ENCODE results near the gene ARVCF. TPM values are rescaled to one million over a fixed set of nuclear protein-coding genes. Genes with fewer than 3 reads are reported as not detected.

ARVCF gene
- total and polyA plus RNA-seq, 2 of the 8 experiments (the other 6 are each of a cell fraction or from before 2014, with no cell fraction given) = 31.0 to 43.2 TPM

DNA sequence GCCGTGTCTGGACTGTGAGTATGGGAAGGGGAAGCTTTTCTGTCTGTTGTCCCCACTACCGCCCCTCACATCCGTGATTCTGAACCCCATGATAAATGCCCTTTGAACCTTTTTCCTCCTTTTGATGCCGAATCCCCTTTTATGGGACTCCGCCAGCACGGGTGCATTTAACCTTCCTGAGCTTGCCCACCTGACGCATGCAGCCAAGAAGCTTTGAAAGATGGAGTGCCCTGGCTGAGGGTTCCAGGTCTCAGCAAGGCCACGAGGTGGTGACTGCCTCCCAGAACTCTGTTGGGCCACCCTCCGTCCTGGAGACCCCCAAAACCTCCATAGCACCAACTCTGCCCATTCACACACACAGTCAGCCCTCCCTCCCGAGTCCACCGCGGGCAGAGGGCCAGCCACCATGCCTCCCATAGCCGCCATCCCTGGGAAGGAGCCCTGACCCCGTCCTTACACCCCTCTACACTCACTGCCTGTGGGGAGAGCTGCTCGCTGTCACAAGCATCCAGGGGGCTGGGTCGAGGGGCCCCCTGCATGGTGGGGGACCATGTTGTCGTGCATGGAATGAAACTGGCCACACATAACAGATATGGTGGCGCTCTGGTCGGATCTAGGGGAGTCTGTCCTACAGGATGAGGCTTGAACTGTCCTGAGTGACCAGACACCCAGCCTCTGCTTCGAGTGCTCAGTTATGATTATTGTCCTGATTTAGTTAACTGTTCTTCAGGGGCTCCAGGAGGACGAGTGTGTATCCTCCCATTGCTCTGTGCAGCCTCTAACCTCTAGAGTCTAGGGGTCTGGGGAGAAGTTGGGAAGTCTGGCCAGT is 75.9 kb downstream of the ARVCF start:
- H2BK15ac ChIP-seq (ENCODE audit: low read length) = peak overlapping the region; percentile 61; the same call in 1 of the 2 replicates
- 91% methylated on average over 21 of the region's 21 CpGs; no CpG with 5 or more reads in 1 of the 2 experiments for WGBS, 2 experiments (ENCODE audit: extremely low coverage in 1 of 2, insufficient coverage in 1 of 2, insufficient read length in 1 of 2, insufficient replicate concordance in 2 of 2, low coverage in 1 of 2, low lambda C conversion rate in 2 of 2, missing lambda C conversion rate in 1 of 2)
- H3K4ac ChIP-seq (replicated peaks; ENCODE audit: insufficient read length, low read depth, low read length) = no peak overlapping the region
- H4K20me1 ChIP-seq (replicated peaks in 1 of 2; ENCODE audit: control insufficient read depth in 1 of 2, insufficient read depth in 2 of 2, low read length in 2 of 2) = no peaks in the 10 kb centered on the region
- H4K5ac ChIP-seq (ENCODE audit: insufficient read length, low read depth, low read length) = no peak overlapping the region
- no peak for DNase-seq (ENCODE audit: low read depth in 1 of 2, low spot score in 2 of 2)
- H4K8ac ChIP-seq (ENCODE audit: extremely low read depth, insufficient read depth, low read length) = no peak overlapping the region
- H3K4me1 ChIP-seq (replicated peaks in 1 of 4; ENCODE audit: control insufficient read depth in 3 of 4, insufficient read depth in 4 of 4, low read length in 3 of 4) = peaks cover 4 to 9% (median 5%) of the 10 kb centered on the region in 4 experiments; a peak in 6 of 7 replicates
- no peak overlapping the region for H2BK12ac ChIP-seq (ENCODE audit: low read depth, low read length)
- H3K27me3 ChIP-seq (replicated peaks in 1 of 4; ENCODE audit: control insufficient read depth in 3 of 4, extremely low read depth in 1 of 4, insufficient read depth in 3 of 4, low read length in 3 of 4) = peaks cover 0 to 3% (median 0%) of the 10 kb centered on the region in 4 experiments; a peak in 1 of 7 replicates
- H3K4me3 ChIP-seq (ENCODE audit: extremely low read depth in 1 of 4, insufficient read depth in 2 of 4, low read depth in 3 of 4, low read length in 4 of 4) = peak overlapping the region in 3 of 4 experiments; percentile 26 to 64 (median 34); a peak in 3 of 8 replicates
- no peaks in the 10 kb centered on the region for H3K9me3 ChIP-seq (ENCODE audit: insufficient read depth in 2 of 2, low read depth in 1 of 2, low read length in 1 of 2)
- no peak for TF ChIP-seq CEBPB (IDR thresholded peaks at IDR 0.05; ENCODE audit: low read depth, low read length)
- TF ChIP-seq EP300 (IDR thresholded peaks at IDR 0.05; ENCODE audit: borderline replicate concordance in 1 of 2, low read depth in 2 of 2, low read length in 2 of 2) = no peak
- TF ChIP-seq YY1 (IDR thresholded peaks at IDR 0.05; ENCODE audit: low read depth, low read length) = no peak
- TF ChIP-seq FOSL1 (IDR thresholded peaks at IDR 0.05; ENCODE audit: insufficient read depth, low read depth, low read length) = no peak
- no peak for TF ChIP-seq RXRA (IDR thresholded peaks at IDR 0.05; ENCODE audit: insufficient read depth, low read depth, low read length)
- TF ChIP-seq RBBP5 (IDR thresholded peaks at IDR 0.05; ENCODE audit: borderline replicate concordance, low read depth, low read length) = no peak
- no peak for TF ChIP-seq POLR2A (IDR thresholded peaks at IDR 0.05; ENCODE audit: control extremely low read depth in 1 of 2, low read depth in 2 of 2, low read length in 2 of 2)
- no peak for TF ChIP-seq SIX5 (IDR thresholded peaks at IDR 0.05; ENCODE audit: low read depth, low read length)
- TF ChIP-seq SUZ12 (IDR thresholded peaks at IDR 0.05; ENCODE audit: low read length) = no peak
- TF ChIP-seq SP4 (IDR thresholded peaks at IDR 0.05; ENCODE audit: low read length) = no peak
- no peak overlapping the region for H3K14ac ChIP-seq (ENCODE audit: insufficient read length)
- FAIRE-seq = no peak
- no peak overlapping the region for H3K18ac ChIP-seq (ENCODE audit: extremely low read depth, low read length)
- no peak overlapping the region for H2BK120ac ChIP-seq (replicated peaks; ENCODE audit: low read depth, low read length)
- POLR2A ChIA-PET (ENCODE audit: partially characterized antibody) = no interaction called here
- H2AFZ ChIP-seq (ENCODE audit: low read length) = no peak overlapping the region
- H3K23ac ChIP-seq (ENCODE audit: insufficient read length) = no peak overlapping the region
- no peaks in the 10 kb centered on the region for H3K36me3 ChIP-seq (ENCODE audit: control insufficient read depth in 2 of 4, insufficient read depth in 4 of 4, low read length in 3 of 4)
- H3K4me2 ChIP-seq (ENCODE audit: insufficient read depth in 1 of 2, low read depth in 2 of 2, low read length in 2 of 2) = peak overlapping the region in 1 of 2 experiments; percentile 56; a peak in 3 of 4 replicates
- H2AK5ac ChIP-seq (ENCODE audit: low read depth, low read length) = no peak overlapping the region
- no peak overlapping the region for H2BK20ac ChIP-seq (ENCODE audit: low read length)
- H3K23me2 ChIP-seq (ENCODE audit: low read depth, low read length) = 0 out of 2 replicates have a peak, but pooled peaks cover 1% of the 10 kb centered on the region
- no peaks in the 10 kb centered on the region for H3K79me2 ChIP-seq (ENCODE audit: control insufficient read depth in 1 of 2, insufficient read depth in 2 of 2, low read length in 2 of 2)
- H3K56ac ChIP-seq (replicated peaks; ENCODE audit: insufficient read length, low read depth, low read length) = no peak overlapping the region
- H2BK5ac ChIP-seq (ENCODE audit: low read depth, low read length) = no peak overlapping the region
- H3K9ac ChIP-seq (replicated peaks in 1 of 4; ENCODE audit: extremely low read depth in 1 of 4, low read depth in 3 of 4, low read length in 3 of 4) = no peak overlapping the region; a peak in 1 of 7 replicates
- no peak overlapping the region for H3K27ac ChIP-seq (ENCODE audit: low read depth, low read length)
- H3K79me1 ChIP-seq (ENCODE audit: low read depth, low read length) = no peaks in the 10 kb centered on the region
- CTCF ChIA-PET (ENCODE audit: partially characterized antibody) = interaction anchor here (0.9 to 1.4 kb wide), 2 partner anchors 13 to 195 kb away, joined by 3 read pairs; no protein-coding TSS in a partner anchor
- no peak overlapping the region for H4K91ac ChIP-seq (replicated peaks; ENCODE audit: insufficient read length, low read length)
